Left lung (tissue), 10 donors: ENCODE data around the gene OBSL1. TPM values are rescaled to one million over a fixed set of nuclear protein-coding genes. Genes with fewer than 3 reads are reported as not detected.

ENCODE experiments used
- ATAC-seq: fragments of 200-7000 bp; cut with Tn5 transposase; one replicate; pipeline ENCODE4 v1.9.1; 2020; ENCODE audit warnings: moderate library complexity
- DNase-seq, 4 donors: peaks; one replicate each; pipeline ENCODE4 v3.0.0-alpha.2; 2013 to 2020
- H3K27ac ChIP-seq, 2 donors: fragments of 200-600 bp; sonication (generic) in 1 of 2; one replicate each; pipeline versions ENCODE4 v1.5.0 to v1.8.0; 2020 to 2021
- H3K27me3 ChIP-seq, 2 donors: fragments of 200-600 bp; sonication (generic) in 1 of 2; one replicate each; pipeline versions ENCODE4 v1.5.0 to v1.8.0; 2020 to 2021
- H3K36me3 ChIP-seq, 2 donors: fragments of 200-600 bp; sonication (generic) in 1 of 2; one replicate each; pipeline versions ENCODE4 v1.5.0 to v1.8.0; 2020 to 2021
- H3K4me1 ChIP-seq, 2 donors: fragments of 200-600 bp; one replicate each; pipeline ENCODE4 v1.8.0; 2021
- H3K4me3 ChIP-seq, 2 donors: fragments of 200-600 bp; sonication (generic) in 1 of 2; one replicate each; pipeline versions ENCODE4 v1.5.0 to v1.8.0; 2020 to 2021; ENCODE audit warnings: mild to moderate bottlenecking in 1 of 2
- H3K9me3 ChIP-seq, 2 donors: fragments of 200-600 bp; sonication (generic) in 1 of 2; one replicate each; pipeline versions ENCODE4 v1.5.0 to v1.8.0; 2020 to 2021
- intact Hi-C, 2 donors: fragments of 100-400 bp; cut with DNase I; formaldehyde crosslinking; loops; one replicate each; pipeline versions ENCODE4 v1.11.2 to v1.14.2; 2022
- polyA plus RNA-seq, 6 donors: library from polyadenylated mRNA; unstranded; fragments of 120-200 nt; gene quantifications; one replicate each; pipeline ENCODE4 v1.2.1, GENCODE V29; 2013; ENCODE audit not compliant: insufficient read length in 6 of 6
- total RNA-seq, 2 donors: library from RNA; stranded (reverse); fragmentation: NEBNext Ultra II Directional; extraction: Animal tissue kit (Norgen Biotek cat#: 25700); gene quantifications; one replicate each; pipeline ENCODE4 v1.2.1, GENCODE V29; 2021
- TF ChIP-seq, protein P1 (sequence below), 2 donors: fragments of 200-600 bp; sonication (generic) in 1 of 2; IDR thresholded peaks; one replicate each; pipeline versions ENCODE4 v1.5.0 to v1.8.0; 2021; ENCODE audit warnings: antibody characterized with exemption in 2 of 2
- donor health status: DM: no; HTN: yes; CAD: no.
- donor health status: DM: no; HTN: no; CAD: no.

The OBSL1 gene
- total and polyA plus RNA-seq, 8 donors, result 43.4 to 143 (median 128) TPM

DNA sequence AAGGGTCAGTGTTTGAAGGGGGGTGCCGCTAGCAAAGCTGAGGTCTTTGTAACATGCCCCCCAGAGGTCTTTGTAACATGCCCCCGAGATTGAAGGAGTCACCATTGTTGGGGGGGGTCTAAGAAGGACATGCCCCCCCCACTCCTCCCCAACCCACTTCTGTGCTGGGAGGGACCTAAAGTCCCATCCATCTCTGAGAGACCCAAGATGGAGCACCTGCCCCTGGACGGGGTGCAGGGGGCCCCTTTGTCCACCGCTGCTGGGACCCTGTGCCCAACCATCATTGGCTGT is 63.0 kb downstream of the OBSL1 start:
- Histone ChIP-seq H3K9me3 (no peaks in the 10 kb centered on the region), H3K36me3 (peaks cover 0 to 48% of the 10 kb centered on the region in 2 donors), H3K27ac (no peak overlapping the region), H3K27me3 (peaks cover 21 to 56% of the 10 kb centered on the region in 2 donors), H3K4me3 (no peak overlapping the region), H3K4me1 (peaks cover 0 to 11% of the 10 kb centered on the region in 2 donors)
- intact Hi-C loops, result no loop called here
- no peak for DNase-seq
- TF ChIP-seq, protein P1, sequence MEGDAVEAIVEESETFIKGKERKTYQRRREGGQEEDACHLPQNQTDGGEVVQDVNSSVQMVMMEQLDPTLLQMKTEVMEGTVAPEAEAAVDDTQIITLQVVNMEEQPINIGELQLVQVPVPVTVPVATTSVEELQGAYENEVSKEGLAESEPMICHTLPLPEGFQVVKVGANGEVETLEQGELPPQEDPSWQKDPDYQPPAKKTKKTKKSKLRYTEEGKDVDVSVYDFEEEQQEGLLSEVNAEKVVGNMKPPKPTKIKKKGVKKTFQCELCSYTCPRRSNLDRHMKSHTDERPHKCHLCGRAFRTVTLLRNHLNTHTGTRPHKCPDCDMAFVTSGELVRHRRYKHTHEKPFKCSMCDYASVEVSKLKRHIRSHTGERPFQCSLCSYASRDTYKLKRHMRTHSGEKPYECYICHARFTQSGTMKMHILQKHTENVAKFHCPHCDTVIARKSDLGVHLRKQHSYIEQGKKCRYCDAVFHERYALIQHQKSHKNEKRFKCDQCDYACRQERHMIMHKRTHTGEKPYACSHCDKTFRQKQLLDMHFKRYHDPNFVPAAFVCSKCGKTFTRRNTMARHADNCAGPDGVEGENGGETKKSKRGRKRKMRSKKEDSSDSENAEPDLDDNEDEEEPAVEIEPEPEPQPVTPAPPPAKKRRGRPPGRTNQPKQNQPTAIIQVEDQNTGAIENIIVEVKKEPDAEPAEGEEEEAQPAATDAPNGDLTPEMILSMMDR (IDR thresholded peaks at IDR 0.05), result no peak
- no peak for ATAC-seq

DNA sequence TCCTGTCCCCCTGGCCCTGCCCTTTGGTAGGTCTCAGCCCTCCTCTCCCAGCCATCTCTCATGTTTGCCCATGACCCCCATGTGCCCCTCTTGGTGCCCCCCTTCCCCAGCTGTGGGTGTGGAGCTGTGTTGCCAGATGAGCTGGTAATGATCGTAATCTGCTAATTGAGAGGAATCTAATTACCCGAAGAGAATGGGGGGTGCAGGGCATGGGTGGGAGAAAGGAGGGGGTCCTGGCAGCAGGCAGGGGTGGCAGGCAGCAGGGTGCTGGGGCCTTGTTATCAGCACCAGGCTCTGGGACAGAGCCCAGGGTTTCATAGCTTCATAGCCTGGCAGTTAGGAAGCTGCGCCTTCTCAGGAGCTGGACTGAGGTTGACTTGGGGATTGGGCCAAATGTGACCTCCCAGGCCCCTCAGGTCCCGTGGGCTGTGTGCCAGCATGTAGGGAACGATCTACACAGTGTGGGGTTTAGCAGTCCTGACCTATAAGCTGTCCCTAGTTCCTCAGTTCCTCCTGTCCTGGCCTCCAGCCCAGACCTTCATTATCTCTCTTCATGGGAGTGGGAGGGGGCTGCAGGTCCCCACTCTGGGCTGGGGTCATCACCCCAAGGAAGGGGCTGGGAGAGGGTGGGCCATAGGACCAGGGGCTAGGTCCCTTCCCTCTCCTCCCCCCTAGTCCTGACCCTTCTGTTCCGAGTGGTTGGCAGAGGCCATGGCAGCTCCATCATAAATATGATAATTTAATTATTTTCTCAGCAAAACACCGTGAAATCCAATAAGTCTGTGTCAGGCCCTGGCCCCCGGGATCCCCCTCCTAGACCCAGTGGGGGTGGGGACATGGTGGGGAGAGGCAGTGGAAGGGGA is 63.5 kb downstream of the OBSL1 start:
- no peak overlapping the region for H3K4me3 ChIP-seq
- peaks cover 17 to 51% of the 10 kb centered on the region in 2 donors for H3K27me3 ChIP-seq
- peaks cover 0 to 53% of the 10 kb centered on the region in 2 donors for H3K36me3 ChIP-seq
- H3K9me3 ChIP-seq, result no peaks in the 10 kb centered on the region
- H3K27ac ChIP-seq, result no peak overlapping the region
- peaks cover 0 to 11% of the 10 kb centered on the region in 2 donors for H3K4me1 ChIP-seq
- DNase-seq (no peak), ATAC-seq (no peak)
- TF ChIP-seq, protein P1 (IDR thresholded peaks at IDR 0.05), result no peak
- intact Hi-C loops, result no loop called here

DNA sequence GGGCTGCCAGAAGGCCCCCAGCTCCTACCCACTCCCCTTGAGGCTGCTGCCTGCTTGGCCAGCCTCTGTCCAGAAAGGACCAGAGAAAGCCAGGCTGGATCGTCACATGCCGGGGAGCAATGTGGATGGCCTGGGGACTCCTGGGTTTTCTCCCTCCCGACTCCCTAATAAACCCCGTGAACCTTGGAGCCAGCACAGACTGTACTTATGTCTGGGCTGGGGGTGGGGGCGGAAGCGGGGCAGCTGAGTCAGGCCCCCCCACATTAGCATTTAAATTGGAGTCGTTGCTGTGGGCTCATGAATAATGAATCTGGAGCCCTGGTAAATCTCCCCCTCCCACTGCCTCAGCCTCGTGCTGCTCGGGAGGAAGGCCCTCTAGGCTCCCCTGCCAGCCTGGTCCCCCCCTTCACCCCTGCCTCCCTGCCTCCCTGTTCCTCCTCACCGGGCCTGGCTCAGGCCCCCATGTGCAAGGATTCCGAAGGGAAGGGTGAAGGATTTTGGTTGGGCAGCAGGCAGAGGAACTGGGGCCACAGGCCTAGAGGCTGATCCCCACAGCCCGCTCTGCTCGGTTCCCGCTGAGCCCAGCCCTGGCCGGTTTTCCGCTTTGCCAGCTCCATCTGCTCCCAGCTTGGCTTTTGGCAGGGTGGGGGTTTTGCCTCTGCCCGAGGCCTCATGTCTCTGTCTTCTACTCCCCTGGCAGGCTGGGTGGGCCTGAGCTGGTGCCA is 64.4 kb downstream of the OBSL1 start:
- ATAC-seq, result no peak
- no peak overlapping the region for H3K27ac ChIP-seq

DNA sequence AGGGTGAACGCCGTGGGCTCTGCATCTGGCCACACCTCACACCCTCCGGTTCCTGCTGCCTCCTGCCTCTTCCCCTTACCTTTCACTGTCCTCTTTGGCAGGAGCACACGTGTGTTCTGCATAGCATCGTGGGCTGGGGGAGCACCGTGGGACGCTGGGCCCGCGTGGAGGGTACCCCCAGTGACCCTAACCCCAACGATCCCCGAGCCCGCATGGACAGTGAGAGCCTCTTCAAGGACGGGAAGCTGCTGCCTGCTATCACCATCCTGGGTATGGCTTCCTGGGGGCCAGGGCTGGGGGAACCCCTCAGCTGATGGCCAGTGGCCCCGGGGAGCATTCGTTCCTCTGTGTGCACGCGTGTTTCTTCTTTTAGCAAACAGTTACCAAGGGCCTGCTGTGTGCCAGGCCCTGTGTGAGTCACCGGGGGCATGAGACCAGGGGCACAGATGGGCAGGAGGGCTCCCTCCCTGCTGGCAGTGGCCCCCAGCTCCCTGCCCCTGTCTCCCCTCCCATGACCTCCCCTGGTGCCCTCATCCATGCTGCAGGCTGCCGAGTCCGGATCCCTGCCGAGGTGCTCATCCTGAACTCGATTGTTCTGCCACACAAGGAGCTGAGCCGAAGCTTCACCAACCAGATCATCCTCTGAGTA is 65.1 kb downstream of the OBSL1 start:
- Histone ChIP-seq H3K27me3 (peaks cover 8 to 35% of the 10 kb centered on the region in 2 donors), H3K4me1 (peaks cover 0 to 11% of the 10 kb centered on the region in 2 donors), H3K36me3 (peaks cover 0 to 68% of the 10 kb centered on the region in 2 donors)

More for the DNA sequence above, 64.4 kb downstream of the OBSL1 start:
- intact Hi-C loops, result no loop called here
- H3K36me3 ChIP-seq, result peaks cover 0 to 62% of the 10 kb centered on the region in 2 donors
- no peaks in the 10 kb centered on the region for H3K9me3 ChIP-seq
- H3K4me1 ChIP-seq, result peaks cover 0 to 11% of the 10 kb centered on the region in 2 donors
- TF ChIP-seq, protein P1 (IDR thresholded peaks at IDR 0.05), result no peak
- peak in 1 of 4 donors; percentile 72 for DNase-seq
- H3K4me3 ChIP-seq, result no peak overlapping the region
- peaks cover 8 to 42% of the 10 kb centered on the region in 2 donors for H3K27me3 ChIP-seq

More for the DNA sequence above, 65.1 kb downstream of the OBSL1 start:
- TF ChIP-seq, protein P1 (IDR thresholded peaks at IDR 0.05), result no peak
- Histone ChIP-seq H3K9me3 (no peaks in the 10 kb centered on the region), H3K4me3 (no peak overlapping the region), H3K27ac (no peak overlapping the region)
- intact Hi-C loops, result no loop called here
- no peak for ATAC-seq
- peak in 1 of 4 donors; percentile 64 for DNase-seq
